ENCODE data around the gene ENOX1.

ENOX1 gene

GRCh38 chr13:43785650-43786471, 911 bp downstream of the ENOX1 start:
- no peak for DNase-seq (ENCODE audit: low read depth in 2 of 2)

- no peak for DNase-seq (ENCODE audit: low read depth in 2 of 2)
Measured at GRCh38 chr13:43785261-43785649, 1.5 kb downstream of the ENOX1 start.

GRCh38 chr13:43784496-43784895, 2.3 kb downstream of the ENOX1 start:
- no peak for DNase-seq (ENCODE audit: low read depth in 2 of 2)

GRCh38 chr13:43783820-43784219, 3.0 kb downstream of the ENOX1 start:
- no peak for DNase-seq (ENCODE audit: low read depth in 2 of 2)

- DNase-seq (ENCODE audit: low read depth in 2 of 2), result no peak
Measured at GRCh38 chr13:43782686-43783085, 4.1 kb downstream of the ENOX1 start.

GRCh38 chr13:43780666-43781065, 6.1 kb downstream of the ENOX1 start:
- DNase-seq (ENCODE audit: low read depth in 2 of 2), result no peak

- DNase-seq (ENCODE audit: low read depth in 2 of 2), result no peak
Measured at GRCh38 chr13:43776501-43777079, 10.2 kb downstream of the ENOX1 start.

- DNase-seq (ENCODE audit: low read depth in 2 of 2), result no peak
Measured at GRCh38 chr13:43776006-43776405, 10.8 kb downstream of the ENOX1 start.

- DNase-seq (ENCODE audit: low read depth in 2 of 2), result no peak
Measured at GRCh38 chr13:43773602-43774001, 13.2 kb downstream of the ENOX1 start.

- no peak for DNase-seq (ENCODE audit: low read depth in 2 of 2)
Measured at GRCh38 chr13:43770871-43771270, 15.9 kb downstream of the ENOX1 start.

- no peak for DNase-seq (ENCODE audit: low read depth in 2 of 2)
Measured at GRCh38 chr13:43769529-43769928, 17.2 kb downstream of the ENOX1 start.

GRCh38 chr13:43767341-43767931, 19.3 kb downstream of the ENOX1 start:
- DNase-seq (ENCODE audit: low read depth in 2 of 2), result no peak

- no peak for DNase-seq (ENCODE audit: low read depth in 2 of 2)
Measured at GRCh38 chr13:43766725-43767124, 20.0 kb downstream of the ENOX1 start.

GRCh38 chr13:43764349-43764748, 22.4 kb downstream of the ENOX1 start:
- no peak for DNase-seq (ENCODE audit: low read depth in 2 of 2)

- no peak for DNase-seq (ENCODE audit: low read depth in 2 of 2)
Measured at GRCh38 chr13:43763143-43763759, 23.5 kb downstream of the ENOX1 start.

- DNase-seq (ENCODE audit: low read depth in 2 of 2), result no peak
Measured at GRCh38 chr13:43761616-43762315, 25.0 kb downstream of the ENOX1 start.

GRCh38 chr13:43760257-43760656, 26.5 kb downstream of the ENOX1 start:
- DNase-seq (ENCODE audit: low read depth in 2 of 2), result no peak

GRCh38 chr13:43758834-43759233, 27.9 kb downstream of the ENOX1 start:
- no peak for DNase-seq (ENCODE audit: low read depth in 2 of 2)

- DNase-seq (ENCODE audit: low read depth in 2 of 2), result no peak
Measured at GRCh38 chr13:43757266-43757665, 29.5 kb downstream of the ENOX1 start.

GRCh38 chr13:43755844-43756243, 30.9 kb downstream of the ENOX1 start:
- DNase-seq (ENCODE audit: low read depth in 2 of 2), result no peak

GRCh38 chr13:43751624-43752023, 35.1 kb downstream of the ENOX1 start:
- no peak for DNase-seq (ENCODE audit: low read depth in 2 of 2)

GRCh38 chr13:43749503-43749902, 37.3 kb downstream of the ENOX1 start:
- no peak for DNase-seq (ENCODE audit: low read depth in 2 of 2)

All from stimulated activated CD8-positive, alpha-beta memory T cell treated with anti-CD3 and anti-CD28 coated beads, Interleukin-2, amount 100 ng/mL, for 1 hour (primary cell).